Measurements from ENCODE around the gene C1orf105.

Gene C1orf105

DNA sequence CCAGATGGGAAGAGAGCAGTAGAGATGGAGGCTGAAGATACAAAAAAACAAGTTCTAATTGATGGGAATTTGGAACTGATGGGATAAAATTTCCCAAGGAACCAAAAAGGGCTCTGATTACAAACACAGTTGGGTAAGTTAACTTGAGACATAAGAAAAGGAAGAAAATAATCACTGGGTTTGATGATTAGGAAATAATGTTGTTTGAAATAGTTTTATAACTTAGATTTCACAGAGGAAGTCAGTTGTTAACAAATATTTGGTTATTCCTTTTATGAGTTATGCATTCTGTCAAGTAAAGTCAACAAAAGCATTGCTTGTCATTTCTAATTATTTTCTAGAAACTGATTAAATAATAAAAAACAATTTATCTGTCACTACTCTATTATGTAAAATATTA is 92.1 kb downstream of the C1orf105 start:
- Histone ChIP-seq H3K9ac (ENCODE audit: low read depth, low read length) (no peak overlapping the region), H3K27ac (ENCODE audit: low read depth, low read length) (no peak overlapping the region), H3K27me3 (ENCODE audit: insufficient read depth, low read length) (no peaks in the 10 kb centered on the region), H3K36me3 (ENCODE audit: insufficient read depth, low read length) (no peaks in the 10 kb centered on the region), H3K9me3 (ENCODE audit: insufficient read depth, low read depth, low read length) (no peaks in the 10 kb centered on the region), H3K4me1 (ENCODE audit: insufficient read depth, low read length) (no peaks in the 10 kb centered on the region), H3K4me3 (ENCODE audit: low read length) (no peak overlapping the region)

DNA sequence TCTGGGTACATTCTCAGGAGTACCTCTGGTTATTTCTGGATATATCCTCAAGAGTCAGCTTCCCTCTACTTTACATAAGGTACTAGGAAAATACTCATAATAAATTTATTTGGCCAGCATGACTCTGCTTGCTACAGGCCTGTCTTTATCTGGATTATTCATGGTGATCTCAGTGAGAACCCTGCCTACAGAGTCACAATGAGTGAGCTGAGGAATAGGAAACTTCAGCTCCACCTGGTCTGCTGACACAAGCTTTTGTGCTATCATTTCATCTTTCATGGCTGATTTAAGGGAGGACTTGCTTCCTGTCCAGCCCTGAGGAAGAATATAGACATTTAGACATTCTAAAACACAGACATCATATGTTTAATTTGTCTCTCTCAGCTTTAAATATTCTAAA is 93.0 kb downstream of the C1orf105 start:
- no peaks in the 10 kb centered on the region for H3K27me3 ChIP-seq (ENCODE audit: insufficient read depth, low read length)
- H3K4me3 ChIP-seq (ENCODE audit: low read length): no peak overlapping the region
- H3K4me1 ChIP-seq (ENCODE audit: insufficient read depth, low read length): no peaks in the 10 kb centered on the region
- H3K9ac ChIP-seq (ENCODE audit: low read depth, low read length): no peak overlapping the region
- H3K27ac ChIP-seq (ENCODE audit: low read depth, low read length): no peak overlapping the region
- H3K9me3 ChIP-seq (ENCODE audit: insufficient read depth, low read depth, low read length): no peaks in the 10 kb centered on the region
- H3K36me3 ChIP-seq (ENCODE audit: insufficient read depth, low read length): no peaks in the 10 kb centered on the region

DNA sequence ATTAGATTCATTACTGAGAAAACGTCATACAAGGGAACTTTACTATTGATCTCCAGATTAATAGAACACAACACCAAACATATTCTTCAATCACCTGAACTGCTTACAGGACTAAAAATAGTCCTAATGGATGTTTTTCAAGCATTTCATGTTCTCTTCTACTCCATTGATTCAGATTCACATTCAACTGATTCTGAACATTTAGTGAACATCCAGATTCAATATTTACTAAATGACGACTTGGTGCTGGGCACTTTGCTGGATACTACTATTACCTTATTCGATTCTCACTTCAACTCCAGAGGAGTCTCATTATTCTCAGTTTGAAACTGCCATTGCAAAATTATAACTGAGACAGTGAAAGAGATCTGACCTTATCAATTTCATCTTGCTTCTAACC is 93.6 kb downstream of the C1orf105 start:
- 94% methylated on average over 3 of the region's 3 CpGs for WGBS
- no peaks in the 10 kb centered on the region for H3K36me3 ChIP-seq (ENCODE audit: insufficient read depth, low read length)
- no peaks in the 10 kb centered on the region for H3K27me3 ChIP-seq (ENCODE audit: insufficient read depth, low read length)
- no peak overlapping the region for H3K27ac ChIP-seq (ENCODE audit: low read depth, low read length)
- H3K9me3 ChIP-seq (ENCODE audit: insufficient read depth, low read depth, low read length): no peaks in the 10 kb centered on the region
- no peak overlapping the region for H3K4me3 ChIP-seq (ENCODE audit: low read length)
- no peak overlapping the region for H3K9ac ChIP-seq (ENCODE audit: low read depth, low read length)
- H3K4me1 ChIP-seq (ENCODE audit: insufficient read depth, low read length): no peaks in the 10 kb centered on the region

DNA sequence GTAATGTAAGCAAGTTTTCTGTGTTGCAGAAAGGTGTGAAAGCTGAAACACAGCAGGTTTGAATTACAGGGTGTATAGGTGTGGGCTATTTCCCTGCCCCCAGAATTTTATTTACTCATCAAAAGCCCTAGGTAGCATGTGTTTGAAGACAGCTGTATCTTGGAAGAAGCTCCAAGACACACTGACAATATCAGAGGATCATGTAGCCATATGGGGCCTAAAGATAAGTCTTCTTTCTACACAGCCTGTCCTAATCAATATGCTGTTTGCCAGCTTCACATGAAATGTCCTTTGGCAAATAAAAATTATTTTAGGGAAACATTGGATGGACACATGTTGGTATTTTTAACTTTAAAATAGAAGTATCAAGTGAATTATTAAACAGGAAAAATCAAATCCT is 95.0 kb downstream of the C1orf105 start:
- no peaks in the 10 kb centered on the region for H3K4me1 ChIP-seq (ENCODE audit: insufficient read depth, low read length)
- no peaks in the 10 kb centered on the region for H3K27me3 ChIP-seq (ENCODE audit: insufficient read depth, low read length)
- H3K4me3 ChIP-seq (ENCODE audit: low read length): no peak overlapping the region
- H3K27ac ChIP-seq (ENCODE audit: low read depth, low read length): no peak overlapping the region
- no peak overlapping the region for H3K9ac ChIP-seq (ENCODE audit: low read depth, low read length)
- no peaks in the 10 kb centered on the region for H3K9me3 ChIP-seq (ENCODE audit: insufficient read depth, low read depth, low read length)
- H3K36me3 ChIP-seq (ENCODE audit: insufficient read depth, low read length): no peaks in the 10 kb centered on the region

DNA sequence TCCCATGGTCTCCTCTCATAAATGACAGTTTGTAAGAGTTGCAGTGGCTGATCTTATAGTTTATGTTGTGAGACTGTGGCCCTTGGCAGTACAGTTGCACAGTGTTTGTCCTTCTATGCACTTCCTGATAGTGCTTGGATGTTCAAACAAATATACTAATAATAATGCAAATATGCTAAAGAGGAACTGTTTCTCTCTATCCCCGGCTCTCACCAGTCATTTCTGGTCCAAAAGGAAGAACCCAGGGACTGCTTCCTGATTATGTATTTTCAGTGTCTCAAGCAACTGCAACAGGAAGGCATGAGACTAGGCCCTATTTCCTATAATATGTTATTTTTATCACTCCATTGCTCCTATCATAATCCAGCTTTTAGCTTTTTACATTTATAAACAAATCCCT is 95.4 kb downstream of the C1orf105 start:
- H3K4me1 ChIP-seq (ENCODE audit: insufficient read depth, low read length): no peaks in the 10 kb centered on the region
- H3K27me3 ChIP-seq (ENCODE audit: insufficient read depth, low read length): no peaks in the 10 kb centered on the region
- no peak overlapping the region for H3K4me3 ChIP-seq (ENCODE audit: low read length)
- no peak overlapping the region for H3K9ac ChIP-seq (ENCODE audit: low read depth, low read length)
- H3K9me3 ChIP-seq (ENCODE audit: insufficient read depth, low read depth, low read length): no peaks in the 10 kb centered on the region
- H3K36me3 ChIP-seq (ENCODE audit: insufficient read depth, low read length): no peaks in the 10 kb centered on the region
- 82% methylated on average over 1 of the region's 1 CpG for WGBS
- no peak overlapping the region for H3K27ac ChIP-seq (ENCODE audit: low read depth, low read length)

DNA sequence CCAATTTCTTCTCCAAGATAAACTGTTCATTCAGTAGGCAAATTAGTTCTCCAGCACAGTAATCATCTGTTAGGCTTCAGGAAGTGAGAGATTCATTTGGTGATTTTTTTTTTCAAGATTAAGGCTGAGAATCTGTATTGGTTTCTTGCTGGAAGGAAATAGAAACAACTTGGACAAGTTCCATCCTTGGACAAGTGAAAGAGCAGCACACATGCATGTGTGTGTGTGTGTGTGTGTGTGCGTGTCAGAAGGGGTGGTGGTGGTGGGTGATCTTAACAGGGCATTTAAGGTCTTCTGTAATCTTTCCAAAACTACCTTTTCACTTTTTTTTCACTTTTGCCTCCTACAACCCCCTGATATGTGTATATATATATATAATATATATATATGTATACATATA is 96.6 kb downstream of the C1orf105 start:
- H3K4me1 ChIP-seq (ENCODE audit: insufficient read depth, low read length): no peaks in the 10 kb centered on the region
- H3K9ac ChIP-seq (ENCODE audit: low read depth, low read length): no peak overlapping the region
- H3K4me3 ChIP-seq (ENCODE audit: low read length): no peak overlapping the region
- no peaks in the 10 kb centered on the region for H3K9me3 ChIP-seq (ENCODE audit: insufficient read depth, low read depth, low read length)
- whole genome bisulfite sequencing: no CpG with 5 or more reads among the region's 1 CpG
- H3K36me3 ChIP-seq (ENCODE audit: insufficient read depth, low read length): no peaks in the 10 kb centered on the region
- no peaks in the 10 kb centered on the region for H3K27me3 ChIP-seq (ENCODE audit: insufficient read depth, low read length)
- H3K27ac ChIP-seq (ENCODE audit: low read depth, low read length): no peak overlapping the region

DNA sequence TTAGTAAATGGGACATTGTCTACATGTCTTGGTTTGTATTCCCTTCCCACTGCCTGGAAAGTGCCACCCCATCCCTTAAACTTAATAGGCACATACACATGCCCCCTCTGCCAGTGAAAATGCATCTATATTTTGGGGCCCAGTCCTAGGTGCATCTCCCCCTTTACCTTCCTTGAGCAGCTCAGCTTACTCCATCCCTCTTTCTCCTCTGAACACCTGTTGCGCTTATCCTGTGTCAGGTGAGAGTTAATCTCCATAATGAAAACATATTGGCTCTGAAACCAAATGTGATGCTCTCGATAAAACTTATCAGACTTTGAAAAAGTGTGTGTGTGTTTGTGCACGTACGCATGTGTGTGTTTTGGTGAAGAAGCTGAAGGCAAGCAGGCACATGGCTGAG is 97.1 kb downstream of the C1orf105 start:
- Histone ChIP-seq H3K4me3 (ENCODE audit: low read length) (no peak overlapping the region), H3K36me3 (ENCODE audit: insufficient read depth, low read length) (no peaks in the 10 kb centered on the region), H3K27me3 (ENCODE audit: insufficient read depth, low read length) (no peaks in the 10 kb centered on the region), H3K4me1 (ENCODE audit: insufficient read depth, low read length) (no peaks in the 10 kb centered on the region), H3K27ac (ENCODE audit: low read depth, low read length) (no peak overlapping the region), H3K9ac (ENCODE audit: low read depth, low read length) (no peak overlapping the region), H3K9me3 (ENCODE audit: insufficient read depth, low read depth, low read length) (no peaks in the 10 kb centered on the region)
- WGBS: 96% methylated on average over 4 of the region's 4 CpGs

All from HUES64 (cell line).